ENCODE results near the gene LRRK2.

LRRK2 gene

GRCh38 chr12:40338071-40338470, 113.3 kb downstream of the LRRK2 start:
- ATAC-seq = no peak
- TF ChIP-seq RARB (CRISPR knock-in tag; IDR thresholded peaks at IDR 0.05) (no peak), TCF4 (CRISPR knock-in tag; IDR thresholded peaks at IDR 0.05; ENCODE audit: borderline replicate concordance) (no peak), PATZ1 (CRISPR knock-in tag; IDR thresholded peaks at IDR 0.05; ENCODE audit: borderline replicate concordance) (no peak), CSRNP3 (CRISPR knock-in tag; IDR thresholded peaks at IDR 0.05) (no peak), SNAI2 (CRISPR knock-in tag; IDR thresholded peaks at IDR 0.05) (no peak), CREB5 (CRISPR knock-in tag; IDR thresholded peaks at IDR 0.05; ENCODE audit: low read depth) (no peak), BACH2 (CRISPR knock-in tag; IDR thresholded peaks at IDR 0.05; ENCODE audit: borderline replicate concordance) (no peak), ARNTL (CRISPR knock-in tag; IDR thresholded peaks at IDR 0.05; ENCODE audit: borderline replicate concordance, low read depth) (no peak), ZC3H10 (CRISPR knock-in tag; IDR thresholded peaks at IDR 0.05) (no peak), ZNF565 (CRISPR knock-in tag; conservative IDR thresholded peaks at IDR 0.05; ENCODE audit: low read depth) (no peak)

GRCh38 chr12:40338621-40339020, 113.8 kb downstream of the LRRK2 start:
- TF ChIP-seq ZFP30 (CRISPR knock-in tag; IDR thresholded peaks at IDR 0.05) = no peak
- no peak for TF ChIP-seq ZNF70 (CRISPR knock-in tag; IDR thresholded peaks at IDR 0.05)
- no peak for TF ChIP-seq ZC3H10 (CRISPR knock-in tag; IDR thresholded peaks at IDR 0.05)
- peak; percentile 4; the same call in 1 of the 2 replicates for TF ChIP-seq ISL1 (CRISPR knock-in tag; IDR thresholded peaks at IDR 0.05)
- no peak for ATAC-seq

- TF ChIP-seq ESRRG (CRISPR knock-in tag; IDR thresholded peaks at IDR 0.05) (no peak), ZFP3 (CRISPR knock-in tag; IDR thresholded peaks at IDR 0.05) (no peak), ZC3H10 (CRISPR knock-in tag; IDR thresholded peaks at IDR 0.05) (no peak), OSR1 (CRISPR knock-in tag; IDR thresholded peaks at IDR 0.05) (no peak), PPARA (CRISPR knock-in tag; IDR thresholded peaks at IDR 0.05; ENCODE audit: borderline replicate concordance) (no peak), CSDC2 (CRISPR knock-in tag; IDR thresholded peaks at IDR 0.05) (no peak), CREB5 (CRISPR knock-in tag; IDR thresholded peaks at IDR 0.05; ENCODE audit: low read depth) (no peak), SNAI2 (CRISPR knock-in tag; IDR thresholded peaks at IDR 0.05) (no peak), ARNTL (CRISPR knock-in tag; IDR thresholded peaks at IDR 0.05; ENCODE audit: borderline replicate concordance, low read depth) (no peak), TCF4 (CRISPR knock-in tag; IDR thresholded peaks at IDR 0.05; ENCODE audit: borderline replicate concordance) (no peak), CSRNP3 (CRISPR knock-in tag; IDR thresholded peaks at IDR 0.05) (no peak)
- no peak for ATAC-seq
Measured at GRCh38 chr12:40342010-40342409, 117.2 kb downstream of the LRRK2 start.

GRCh38 chr12:40343124-40343523, 118.3 kb downstream of the LRRK2 start:
- ATAC-seq = no peak
- TF ChIP-seq CREB5 (CRISPR knock-in tag; IDR thresholded peaks at IDR 0.05; ENCODE audit: low read depth) (no peak), ZNF70 (CRISPR knock-in tag; IDR thresholded peaks at IDR 0.05) (no peak), TSHZ2 (CRISPR knock-in tag; IDR thresholded peaks at IDR 0.05) (no peak), ESRRG (CRISPR knock-in tag; IDR thresholded peaks at IDR 0.05) (no peak)
